Glutamatergic neuron (in vitro differentiated cells): ENCODE measurements around the gene ACOXL. TPM values are rescaled to one million over a fixed set of nuclear protein-coding genes. Genes with fewer than 3 reads are reported as not detected.

ENCODE experiments used
- DNase-seq: peaks from one replicate; pipeline ENCODE4 v3.0.0; 2022
- H3K27ac Mint-ChIP-seq: one replicate; pipeline ENCODE4 v1.8.0; 2020; ENCODE audit warnings: mild to moderate bottlenecking, mixed read lengths, inconsistent platforms; ENCODE audit not compliant: unreplicated experiment
- H3K27me3 Mint-ChIP-seq: one replicate; pipeline ENCODE4 v1.8.0; 2020; ENCODE audit warnings: mild to moderate bottlenecking, moderate library complexity, mixed read lengths, inconsistent platforms; ENCODE audit not compliant: unreplicated experiment
- H3K36me3 Mint-ChIP-seq: one replicate; pipeline ENCODE4 v1.8.0; 2020; ENCODE audit warnings: mild to moderate bottlenecking, mixed read lengths, inconsistent platforms; ENCODE audit not compliant: unreplicated experiment
- H3K4me1 Mint-ChIP-seq: one replicate; pipeline ENCODE4 v1.8.0; 2020; ENCODE audit warnings: mild to moderate bottlenecking, low read depth, mixed read lengths, inconsistent platforms; ENCODE audit not compliant: unreplicated experiment
- H3K4me3 Mint-ChIP-seq: one replicate; pipeline ENCODE4 v1.8.0; 2020; ENCODE audit warnings: mild to moderate bottlenecking, mixed read lengths, inconsistent platforms; ENCODE audit not compliant: unreplicated experiment
- H3K9me3 Mint-ChIP-seq: one replicate; pipeline ENCODE4 v1.8.0; 2020; ENCODE audit warnings: mild to moderate bottlenecking, moderate library complexity, mixed read lengths, inconsistent platforms; ENCODE audit not compliant: unreplicated experiment
- total RNA-seq: library from RNA; stranded (reverse); fragmentation: NEBNext Ultra II Directional; extraction: Animal tissue kit (Norgen Biotek cat#: 25700); gene quantifications from one replicate; pipeline ENCODE4 v1.2.1, GENCODE V29; 2021; ENCODE audit not compliant: unreplicated experiment
- TF ChIP-seq, protein P1 (sequence below): fragments of 200-600 bp; sonication (generic); IDR thresholded peaks from one replicate; pipeline ENCODE4 v1.5.0; 2021; ENCODE audit not compliant: partially characterized antibody, unreplicated experiment

The ACOXL gene
- total RNA-seq, 1 donor from 2014 or later, result 1.4 TPM

DNA sequence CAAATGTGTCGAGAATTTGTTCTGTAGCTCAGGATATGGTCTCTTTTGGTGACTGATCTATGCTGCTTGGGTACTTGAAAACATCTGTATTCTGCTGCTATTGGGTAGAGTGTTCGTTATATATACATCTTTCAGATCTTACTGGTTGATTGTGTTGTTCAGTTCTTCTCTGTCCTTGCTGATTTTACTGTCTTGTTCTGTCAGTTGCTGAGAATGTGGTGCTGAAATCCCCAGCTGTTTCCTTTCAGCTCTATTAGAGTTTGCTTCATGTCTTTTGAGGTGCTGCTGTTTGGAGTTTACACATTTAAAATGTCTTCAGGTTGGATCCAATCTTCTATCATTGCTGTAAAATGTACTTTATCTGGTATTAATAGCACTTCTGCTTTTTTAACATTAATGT is 401.2 kb downstream of the ACOXL start:
- H3K27ac Mint-ChIP-seq, result no peak overlapping the region
- H3K4me1 Mint-ChIP-seq, result peaks cover 18% of the 10 kb centered on the region
- H3K36me3 Mint-ChIP-seq, result no peaks in the 10 kb centered on the region

DNA sequence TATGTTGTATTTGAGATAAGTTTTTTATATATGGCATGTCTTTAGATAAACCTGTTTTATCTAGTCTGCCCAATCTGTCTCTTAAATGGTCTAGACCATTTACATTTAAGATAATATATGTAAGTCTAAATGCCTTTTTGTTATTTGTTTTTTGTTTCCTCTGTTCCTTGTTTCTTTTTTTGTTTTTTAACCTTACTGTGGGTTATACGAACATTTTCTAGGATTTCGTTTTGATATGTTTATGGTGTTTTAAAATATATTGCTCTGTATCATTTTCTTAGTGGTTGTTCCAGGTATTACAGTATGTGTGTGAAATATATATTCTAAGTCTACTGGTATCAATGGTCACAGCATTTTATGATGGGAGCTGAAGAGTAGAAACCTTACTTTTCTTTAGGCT is 401.7 kb downstream of the ACOXL start:
- H3K36me3 Mint-ChIP-seq, result no peaks in the 10 kb centered on the region
- H3K27ac Mint-ChIP-seq, result no peak overlapping the region
- no peak overlapping the region for H3K4me3 Mint-ChIP-seq
- H3K9me3 Mint-ChIP-seq, result no peaks in the 10 kb centered on the region
- H3K4me1 Mint-ChIP-seq, result peaks cover 18% of the 10 kb centered on the region
- no peak for DNase-seq
- TF ChIP-seq, protein P1, sequence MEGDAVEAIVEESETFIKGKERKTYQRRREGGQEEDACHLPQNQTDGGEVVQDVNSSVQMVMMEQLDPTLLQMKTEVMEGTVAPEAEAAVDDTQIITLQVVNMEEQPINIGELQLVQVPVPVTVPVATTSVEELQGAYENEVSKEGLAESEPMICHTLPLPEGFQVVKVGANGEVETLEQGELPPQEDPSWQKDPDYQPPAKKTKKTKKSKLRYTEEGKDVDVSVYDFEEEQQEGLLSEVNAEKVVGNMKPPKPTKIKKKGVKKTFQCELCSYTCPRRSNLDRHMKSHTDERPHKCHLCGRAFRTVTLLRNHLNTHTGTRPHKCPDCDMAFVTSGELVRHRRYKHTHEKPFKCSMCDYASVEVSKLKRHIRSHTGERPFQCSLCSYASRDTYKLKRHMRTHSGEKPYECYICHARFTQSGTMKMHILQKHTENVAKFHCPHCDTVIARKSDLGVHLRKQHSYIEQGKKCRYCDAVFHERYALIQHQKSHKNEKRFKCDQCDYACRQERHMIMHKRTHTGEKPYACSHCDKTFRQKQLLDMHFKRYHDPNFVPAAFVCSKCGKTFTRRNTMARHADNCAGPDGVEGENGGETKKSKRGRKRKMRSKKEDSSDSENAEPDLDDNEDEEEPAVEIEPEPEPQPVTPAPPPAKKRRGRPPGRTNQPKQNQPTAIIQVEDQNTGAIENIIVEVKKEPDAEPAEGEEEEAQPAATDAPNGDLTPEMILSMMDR, result peak; percentile 73
- no peaks in the 10 kb centered on the region for H3K27me3 Mint-ChIP-seq

More for the DNA sequence above, 401.2 kb downstream of the ACOXL start:
- no peak for DNase-seq
- no peaks in the 10 kb centered on the region for H3K27me3 Mint-ChIP-seq
- H3K9me3 Mint-ChIP-seq, result no peaks in the 10 kb centered on the region
- TF ChIP-seq, protein P1, result no peak
- no peak overlapping the region for H3K4me3 Mint-ChIP-seq

DNA sequence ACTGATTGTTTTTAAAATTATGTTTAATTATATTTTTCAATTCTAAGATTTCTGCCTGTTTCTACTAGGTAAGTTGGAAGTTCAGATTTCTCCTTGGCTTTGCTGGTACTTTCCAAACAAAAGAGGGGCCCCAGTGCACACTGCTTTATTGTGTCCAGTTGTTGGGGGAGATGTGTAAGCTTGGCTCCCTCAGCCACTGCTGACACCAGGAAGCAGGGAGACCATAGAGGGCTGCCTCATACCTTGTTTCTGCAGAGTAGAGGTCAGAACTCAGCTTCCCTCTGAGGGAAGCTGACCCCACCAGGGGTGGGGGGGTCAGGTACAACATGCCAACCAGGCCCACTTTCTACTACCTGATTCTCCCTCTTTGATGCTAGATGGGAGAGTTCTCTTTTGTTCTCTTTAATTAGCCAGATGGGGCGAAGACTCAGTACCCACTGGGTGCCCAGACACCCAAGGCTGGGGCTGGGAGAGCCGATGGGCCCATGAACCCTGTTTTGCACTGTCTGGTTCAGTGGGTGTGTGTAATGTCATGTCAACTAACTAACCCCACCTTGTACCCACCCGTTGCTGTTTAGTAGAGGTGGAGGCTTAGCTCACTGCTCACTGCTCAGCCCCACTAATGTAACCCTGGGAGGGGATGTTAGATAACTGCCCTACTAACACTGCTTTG is 403.0 kb downstream of the ACOXL start:
- no peaks in the 10 kb centered on the region for H3K27me3 Mint-ChIP-seq
- peak overlapping the region; percentile 18 for H3K27ac Mint-ChIP-seq
- no peaks in the 10 kb centered on the region for H3K9me3 Mint-ChIP-seq
- H3K4me3 Mint-ChIP-seq, result no peak overlapping the region
- H3K36me3 Mint-ChIP-seq, result no peaks in the 10 kb centered on the region
- no peak for DNase-seq
- peaks cover 18% of the 10 kb centered on the region for H3K4me1 Mint-ChIP-seq
- TF ChIP-seq, protein P1, result no peak

DNA sequence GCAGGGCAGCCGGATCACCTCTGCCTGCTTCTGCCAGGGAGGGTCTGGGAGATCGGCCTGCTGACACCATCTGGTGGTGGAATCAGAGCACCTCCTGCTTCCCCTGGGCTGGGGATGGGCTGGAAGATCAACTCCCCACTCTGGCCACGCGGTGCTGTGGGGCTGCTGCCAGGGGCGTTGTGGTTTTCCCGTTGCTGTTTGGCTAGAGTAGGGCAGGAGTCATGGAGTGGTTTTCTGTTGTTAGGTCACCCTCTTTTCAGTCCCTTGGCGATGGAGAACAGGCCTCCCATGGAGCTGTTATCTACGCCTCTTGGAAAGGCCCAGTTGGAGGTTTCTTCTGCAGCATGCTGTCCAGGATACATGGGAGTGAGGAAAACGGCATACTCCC is 403.5 kb downstream of the ACOXL start:
- Mint-ChIP-seq H3K9me3 (no peaks in the 10 kb centered on the region), H3K4me1 (peaks cover 18% of the 10 kb centered on the region), H3K36me3 (no peaks in the 10 kb centered on the region), H3K27ac (peak overlapping the region; percentile 18), H3K4me3 (no peak overlapping the region), H3K27me3 (no peaks in the 10 kb centered on the region)
- TF ChIP-seq, protein P1, result no peak
- peak; percentile 44 for DNase-seq

DNA sequence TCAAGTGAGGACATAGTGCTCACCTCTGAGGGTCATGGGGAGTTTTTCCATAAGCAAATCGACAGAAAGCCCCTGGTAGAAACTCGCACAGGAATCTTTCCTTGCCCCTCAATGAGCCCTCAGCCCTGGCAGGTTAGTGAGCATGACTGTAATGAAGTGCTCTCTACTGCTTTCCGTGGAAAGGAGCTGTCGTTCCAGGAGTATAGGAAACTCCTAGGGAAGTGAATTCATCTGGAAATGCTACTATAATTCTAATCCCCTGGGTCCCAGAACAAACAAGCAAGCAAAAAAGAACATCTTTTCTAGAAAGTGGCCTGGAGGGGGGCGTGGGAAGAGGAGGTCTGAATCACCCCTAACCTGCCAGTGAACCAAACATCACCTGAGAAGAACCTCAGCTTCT is 406.5 kb downstream of the ACOXL start:
- Mint-ChIP-seq H3K4me3 (no peak overlapping the region), H3K9me3 (peaks cover 3% of the 10 kb centered on the region), H3K27ac (no peak overlapping the region), H3K27me3 (peaks cover 3% of the 10 kb centered on the region), H3K36me3 (no peaks in the 10 kb centered on the region), H3K4me1 (peaks cover 24% of the 10 kb centered on the region)
- no peak for DNase-seq
- TF ChIP-seq, protein P1, result no peak
